ENCODE data around the gene SUN5.

Gene SUN5

DNA sequence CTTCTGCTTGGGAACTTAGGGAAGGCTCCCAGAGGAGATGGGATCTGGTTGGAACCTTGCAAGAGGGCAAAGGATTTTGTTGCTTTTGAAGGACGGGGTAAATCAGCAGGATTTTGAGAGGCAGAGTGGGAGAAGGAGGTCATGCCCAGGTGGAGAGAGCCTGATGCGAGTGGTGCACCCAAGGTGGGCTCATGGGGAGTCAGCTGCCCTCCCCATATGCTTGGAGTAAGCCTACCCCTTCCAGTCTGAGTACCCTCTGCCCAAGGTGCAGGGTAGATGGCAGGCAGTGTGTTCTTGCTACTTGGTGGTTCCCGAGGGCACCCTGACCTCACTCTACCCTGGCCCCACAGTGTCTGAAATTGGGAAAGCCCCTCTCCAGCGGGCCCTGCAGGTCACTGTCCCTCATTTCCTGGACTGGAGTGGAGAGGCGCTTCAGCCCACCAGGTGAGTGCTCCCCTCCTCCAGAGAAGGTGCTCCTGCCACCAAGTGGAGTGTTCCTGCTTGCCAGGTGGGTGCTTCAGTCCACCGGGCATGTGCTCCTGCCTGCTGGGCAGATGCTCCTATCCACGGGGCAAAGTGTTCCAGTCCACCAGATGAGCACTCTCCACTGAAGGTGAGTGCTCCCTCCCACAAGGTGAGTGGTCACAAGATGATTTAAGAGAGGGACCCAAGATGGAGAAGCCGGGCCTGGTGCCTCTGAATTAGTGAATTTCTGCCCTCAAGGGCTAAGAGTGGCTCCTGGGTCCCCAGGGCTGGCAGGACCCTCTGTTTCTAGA, 6.6 kb upstream of the SUN5 start:
- H3K36me3 Mint-ChIP-seq (ENCODE audit: low read depth): no peaks in the 10 kb centered on the region
- no peaks in the 10 kb centered on the region for H3K27me3 Mint-ChIP-seq (ENCODE audit: low read depth)
- no peak overlapping the region for H3K4me3 Mint-ChIP-seq
- no peak overlapping the region for H3K27ac Mint-ChIP-seq
- H3K9me3 Mint-ChIP-seq: no peaks in the 10 kb centered on the region
- H3K4me1 Mint-ChIP-seq (ENCODE audit: low read depth): no peaks in the 10 kb centered on the region

DNA sequence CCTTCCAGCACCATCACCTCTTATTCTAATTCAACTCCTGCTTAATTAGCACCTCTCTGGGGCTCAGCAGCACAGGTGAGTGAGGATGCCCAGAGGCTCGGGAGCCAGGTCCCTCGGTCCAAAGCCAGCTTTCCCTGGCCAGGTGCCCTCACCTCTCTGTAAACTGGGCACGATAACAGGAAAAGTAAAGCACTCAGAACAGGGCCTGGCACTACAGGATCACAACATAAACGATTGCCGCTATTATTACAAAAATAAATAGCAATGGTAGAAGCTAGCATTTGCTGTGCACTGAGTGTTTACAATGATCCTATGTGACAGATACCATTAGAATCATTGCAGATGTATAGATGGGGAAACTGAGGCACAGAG, 5.9 kb upstream of the SUN5 start:
- H3K27me3 Mint-ChIP-seq (ENCODE audit: low read depth): no peaks in the 10 kb centered on the region
- H3K4me1 Mint-ChIP-seq (ENCODE audit: low read depth): no peaks in the 10 kb centered on the region
- peaks cover 3% of the 10 kb centered on the region for H3K9me3 Mint-ChIP-seq
- no peak overlapping the region for H3K4me3 Mint-ChIP-seq
- H3K36me3 Mint-ChIP-seq (ENCODE audit: low read depth): no peaks in the 10 kb centered on the region
- no peak overlapping the region for H3K27ac Mint-ChIP-seq

- H3K36me3 Mint-ChIP-seq (ENCODE audit: low read depth): no peaks in the 10 kb centered on the region
- no peak overlapping the region for H3K27ac Mint-ChIP-seq
- peaks cover 5% of the 10 kb centered on the region for H3K9me3 Mint-ChIP-seq
- no peaks in the 10 kb centered on the region for H3K4me1 Mint-ChIP-seq (ENCODE audit: low read depth)
- H3K4me3 Mint-ChIP-seq: no peak overlapping the region
- H3K27me3 Mint-ChIP-seq (ENCODE audit: low read depth): no peaks in the 10 kb centered on the region
Measured at GRCh38 chr20:33009214-33010132, 5.2 kb upstream of the SUN5 start.

- H3K27ac Mint-ChIP-seq: no peak overlapping the region
- H3K4me3 Mint-ChIP-seq: no peak overlapping the region
- H3K4me1 Mint-ChIP-seq (ENCODE audit: low read depth): no peaks in the 10 kb centered on the region
- peaks cover 5% of the 10 kb centered on the region for H3K9me3 Mint-ChIP-seq
- no peaks in the 10 kb centered on the region for H3K36me3 Mint-ChIP-seq (ENCODE audit: low read depth)
- no peaks in the 10 kb centered on the region for H3K27me3 Mint-ChIP-seq (ENCODE audit: low read depth)
Measured at GRCh38 chr20:33008336-33009213, 4.3 kb upstream of the SUN5 start.

- no peak within 1 kb of the TSS for H3K4me3 Mint-ChIP-seq
- peaks cover 5% of the 10 kb centered on the region for H3K9me3 Mint-ChIP-seq
- H3K36me3 Mint-ChIP-seq (ENCODE audit: low read depth): no peaks in the 10 kb centered on the region
- no peaks in the 10 kb centered on the region for H3K4me1 Mint-ChIP-seq (ENCODE audit: low read depth)
- H3K27me3 Mint-ChIP-seq (ENCODE audit: low read depth): no peaks in the 10 kb centered on the region
- H3K27ac Mint-ChIP-seq: no peak within 1 kb of the TSS
Measured at GRCh38 chr20:33007376-33008335, 3.4 kb upstream of the SUN5 start, which contains the start of gene BPIFB2. TSS of gene BPIFB2 (plus strand) at chr20:33007704. CDS start at chr20:33008575, 871 bp downstream.

GRCh38 chr20:33006776-33007375, 2.6 kb upstream of the SUN5 start:
- H3K9me3 Mint-ChIP-seq: peaks cover 5% of the 10 kb centered on the region
- H3K27ac Mint-ChIP-seq: no peak overlapping the region
- no peak overlapping the region for H3K4me3 Mint-ChIP-seq
- H3K27me3 Mint-ChIP-seq (ENCODE audit: low read depth): no peaks in the 10 kb centered on the region
- H3K4me1 Mint-ChIP-seq (ENCODE audit: low read depth): no peaks in the 10 kb centered on the region
- H3K36me3 Mint-ChIP-seq (ENCODE audit: low read depth): no peaks in the 10 kb centered on the region

- no peaks in the 10 kb centered on the region for H3K4me1 Mint-ChIP-seq (ENCODE audit: low read depth)
- H3K9me3 Mint-ChIP-seq: peaks cover 5% of the 10 kb centered on the region
- H3K36me3 Mint-ChIP-seq (ENCODE audit: low read depth): no peaks in the 10 kb centered on the region
- H3K27me3 Mint-ChIP-seq (ENCODE audit: low read depth): no peaks in the 10 kb centered on the region
- no peak overlapping the region for H3K4me3 Mint-ChIP-seq
- H3K27ac Mint-ChIP-seq: no peak overlapping the region
Measured at GRCh38 chr20:33005908-33006775, 1.9 kb upstream of the SUN5 start.

GRCh38 chr20:33005132-33005566, 916 bp upstream of the SUN5 start:
- H3K4me3 Mint-ChIP-seq: no peak overlapping the region
- no peaks in the 10 kb centered on the region for H3K27me3 Mint-ChIP-seq (ENCODE audit: low read depth)
- no peaks in the 10 kb centered on the region for H3K36me3 Mint-ChIP-seq (ENCODE audit: low read depth)
- peaks cover 5% of the 10 kb centered on the region for H3K9me3 Mint-ChIP-seq
- H3K27ac Mint-ChIP-seq: no peak overlapping the region
- H3K4me1 Mint-ChIP-seq (ENCODE audit: low read depth): no peaks in the 10 kb centered on the region

GRCh38 chr20:33002087-33002808, 2.0 kb downstream of the SUN5 start:
- no peaks in the 10 kb centered on the region for H3K27me3 Mint-ChIP-seq (ENCODE audit: low read depth)
- no peaks in the 10 kb centered on the region for H3K36me3 Mint-ChIP-seq (ENCODE audit: low read depth)
- H3K4me1 Mint-ChIP-seq (ENCODE audit: low read depth): peaks cover 3% of the 10 kb centered on the region
- H3K4me3 Mint-ChIP-seq: no peak overlapping the region
- H3K27ac Mint-ChIP-seq: no peak overlapping the region
- peaks cover 5% of the 10 kb centered on the region for H3K9me3 Mint-ChIP-seq

DNA sequence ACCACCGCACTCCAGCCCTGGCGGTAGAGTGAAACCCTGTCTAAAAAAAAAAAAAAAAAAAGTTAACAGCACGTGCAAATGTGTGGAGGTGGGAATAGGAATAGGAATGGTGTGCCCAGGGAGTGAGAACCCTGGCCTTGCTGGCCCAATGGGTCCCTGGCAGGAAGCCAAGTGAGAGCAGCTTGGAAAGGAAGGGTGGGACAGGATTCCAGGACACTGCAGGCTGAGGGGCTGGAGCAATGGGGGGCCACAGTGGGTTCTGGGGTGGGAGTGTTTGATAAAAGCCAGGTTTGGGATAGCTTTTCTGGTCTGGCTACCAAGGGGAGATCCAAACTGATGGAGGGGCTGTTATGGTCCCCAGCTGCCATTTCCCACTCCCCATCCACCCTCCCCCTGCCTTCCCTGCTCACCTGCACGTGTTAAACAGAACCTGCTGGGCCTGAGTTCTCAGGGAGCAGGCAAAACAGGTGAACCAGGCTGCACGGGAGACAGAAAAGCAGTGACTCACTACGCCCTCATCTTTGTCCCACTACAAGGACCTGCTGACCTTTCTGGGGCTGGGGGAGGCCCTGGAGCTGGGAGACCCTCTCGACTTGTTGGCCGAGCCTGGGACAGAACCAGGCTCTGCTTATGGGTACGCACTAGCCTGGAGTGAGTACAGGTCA, 3.3 kb downstream of the SUN5 start:
- H3K4me1 Mint-ChIP-seq (ENCODE audit: low read depth): peaks cover 4% of the 10 kb centered on the region
- peak overlapping the region; percentile 7 for H3K27ac Mint-ChIP-seq
- H3K9me3 Mint-ChIP-seq: peaks cover 5% of the 10 kb centered on the region
- H3K4me3 Mint-ChIP-seq: no peak overlapping the region
- H3K27me3 Mint-ChIP-seq (ENCODE audit: low read depth): no peaks in the 10 kb centered on the region
- no peaks in the 10 kb centered on the region for H3K36me3 Mint-ChIP-seq (ENCODE audit: low read depth)

- Mint-ChIP-seq H3K4me3 (no peak overlapping the region), H3K9me3 (peaks cover 10% of the 10 kb centered on the region), H3K27ac (no peak overlapping the region), H3K4me1 (ENCODE audit: low read depth) (peaks cover 4% of the 10 kb centered on the region), H3K36me3 (ENCODE audit: low read depth) (no peaks in the 10 kb centered on the region), H3K27me3 (ENCODE audit: low read depth) (no peaks in the 10 kb centered on the region)
Measured at GRCh38 chr20:32999603-33000250, 4.5 kb downstream of the SUN5 start.

All from T-helper 1 cell treated with Interleukin-12 subunit alpha and Interleukin-12 subunit beta and Interleukin-4 antibody, amounts not matched to agents 30 μg/mL and 1 μg/mL, for 36 hours (primary cell).